Fibroblast of pulmonary artery (primary cell): Measurements from ENCODE around the gene THADA.

Experiments
- DNase-seq: peaks from one replicate; pipeline ENCODE4 v3.0.0-alpha.2; 2010; ENCODE audit warnings: low read depth
- H3K4me3 ChIP-seq: replicated peaks from 2 replicates; pipeline ENCODE4 v1.5.1; 2011; ENCODE audit warnings: low read depth, mild to moderate bottlenecking, control low read depth, low read length, moderate library complexity
- CTCF ChIP-seq: IDR thresholded peaks from 2 replicates; pipeline ENCODE4 v1.5.1; 2011; ENCODE audit warnings: mild to moderate bottlenecking, control low read depth, low read length, inconsistent platforms; ENCODE audit errors: missing control alignments

The THADA gene

GRCh38 chr2:43214253-43214652 is 381.6 kb downstream of the THADA start:
- TF ChIP-seq CTCF, result no peak
- H3K4me3 ChIP-seq, result no peak overlapping the region
- no peak for DNase-seq

- TF ChIP-seq CTCF, result no peak
- DNase-seq, result no peak
- H3K4me3 ChIP-seq, result no peak overlapping the region
These were observed 382.9 kb downstream of the THADA start for GRCh38 chr2:43212931-43213330.

- no peak for DNase-seq
- no peak for TF ChIP-seq CTCF
These were observed 383.5 kb downstream of the THADA start for GRCh38 chr2:43212216-43212835.

GRCh38 chr2:43210467-43211303 is 385.2 kb downstream of the THADA start:
- DNase-seq, result peak; percentile 80
- TF ChIP-seq CTCF, result no peak

More at GRCh38 chr2:43212216-43212835, 383.5 kb downstream of the THADA start:
- no peak overlapping the region for H3K4me3 ChIP-seq

GRCh38 chr2:43210125-43210466 is 385.7 kb downstream of the THADA start:
- TF ChIP-seq CTCF, result no peak
- no peak overlapping the region for H3K4me3 ChIP-seq
- no peak for DNase-seq

More at GRCh38 chr2:43210467-43211303, 385.2 kb downstream of the THADA start:
- no peak overlapping the region for H3K4me3 ChIP-seq

- no peak for TF ChIP-seq CTCF
- H3K4me3 ChIP-seq, result no peak overlapping the region
- DNase-seq, result no peak
These were observed 386.6 kb downstream of the THADA start for GRCh38 chr2:43209204-43209717.
